GM18507 (cell line): ENCODE measurements around the gene RREB1.
A peak's percentile ranks its signal among the peaks of the same experiment; 100 is the strongest.

Experiments
- DNase-seq: peaks from one replicate; pipeline ENCODE4 v3.0.0; 2011; ENCODE audit warnings: low read depth; ENCODE audit not compliant: insufficient read length; ENCODE audit errors: extremely low spot score
- FAIRE-seq: peaks from 2 replicates; lab custom pipeline; 2011; peaks lifted over from hg19 to GRCh38; lab: Jason Lieb, UNC

The RREB1 gene

GRCh38 chr6:7121700-7122241, 14.0 kb downstream of the RREB1 start:
- DNase-seq (no peak), FAIRE-seq (no peak)

- no peak for FAIRE-seq
- no peak for DNase-seq
Measured at GRCh38 chr6:7122684-7123083, 14.9 kb downstream of the RREB1 start.

- DNase-seq (no peak), FAIRE-seq (no peak)
Measured at GRCh38 chr6:7124114-7124513, 16.4 kb downstream of the RREB1 start.

- FAIRE-seq (no peak), DNase-seq (no peak)
Measured at GRCh38 chr6:7124636-7125035, 16.9 kb downstream of the RREB1 start.

- DNase-seq (no peak), FAIRE-seq (no peak)
Measured at GRCh38 chr6:7125290-7125689, 17.5 kb downstream of the RREB1 start.

GRCh38 chr6:7126754-7127153, 19.0 kb downstream of the RREB1 start:
- FAIRE-seq: no peak
- no peak for DNase-seq

GRCh38 chr6:7127680-7128079, 19.9 kb downstream of the RREB1 start:
- no peak for DNase-seq
- FAIRE-seq: no peak

- DNase-seq: no peak
- FAIRE-seq: no peak
Measured at GRCh38 chr6:7129360-7129759, 21.6 kb downstream of the RREB1 start.

GRCh38 chr6:7129784-7130569, 22.2 kb downstream of the RREB1 start:
- FAIRE-seq (no peak), DNase-seq (no peak)

GRCh38 chr6:7131390-7131789, 23.6 kb downstream of the RREB1 start:
- FAIRE-seq: no peak

GRCh38 chr6:7132398-7133035, 24.8 kb downstream of the RREB1 start:
- DNase-seq: no peak
- no peak for FAIRE-seq

More at GRCh38 chr6:7131390-7131789, 23.6 kb downstream of the RREB1 start:
- no peak for DNase-seq

- no peak for FAIRE-seq
- no peak for DNase-seq
Measured at GRCh38 chr6:7134999-7135745, 27.4 kb downstream of the RREB1 start.

- FAIRE-seq (peak; percentile 75), DNase-seq (no peak)
Measured at GRCh38 chr6:7135755-7136154, 28.0 kb downstream of the RREB1 start.

- DNase-seq (no peak), FAIRE-seq (peak; percentile 93)
Measured at GRCh38 chr6:7136859-7137334, 29.1 kb downstream of the RREB1 start.

- DNase-seq (no peak), FAIRE-seq (peak; percentile 91)
Measured at GRCh38 chr6:7137335-7138045, 29.7 kb downstream of the RREB1 start.

- FAIRE-seq (no peak), DNase-seq (no peak)
Measured at GRCh38 chr6:7138046-7138531, 30.3 kb downstream of the RREB1 start.

GRCh38 chr6:7138921-7139358, 31.2 kb downstream of the RREB1 start:
- FAIRE-seq (peak; percentile 31), DNase-seq (no peak)

- DNase-seq (no peak), FAIRE-seq (no peak)
Measured at GRCh38 chr6:7139835-7140470, 32.2 kb downstream of the RREB1 start.
